IMR-90 (cell line): ENCODE measurements around the gene NTRK3. TPM values are rescaled to one million over a fixed set of nuclear protein-coding genes. Genes with fewer than 3 reads are reported as not detected.

Source experiments
- ATAC-seq: fragments of 200-7000 bp; cut with Tn5 transposase; 2 replicates; pipeline ENCODE4 v1.9.1; 2020; ENCODE audit warnings: low read depth, mild to moderate bottlenecking, moderate library complexity
- BruUV-seq: library from RNA; stranded (reverse); fragments of 400-500 nt; replicated peaks from 2 replicates; lab custom pipeline; 2021; lab: Mats Ljungman, UMichigan
- CTCF ChIA-PET: fragments of 300-600 bp; formaldehyde crosslinking; extraction: SDS; loops from one replicate; lab custom pipeline; 2021; ENCODE audit warnings: antibody characterized with exemption; lab: Yijun Ruan, JAX
- POLR2A ChIA-PET: fragments of 300-600 bp; sonication (Branson Sonifier 250); formaldehyde crosslinking; loops from one replicate; lab custom pipeline; 2022; ENCODE audit warnings: antibody characterized with exemption; ENCODE audit not compliant: unreplicated experiment; lab: Charles Lee
- DNase-seq: peaks from one replicate; pipeline ENCODE4 v3.0.0; 2013
- H2AFZ ChIP-seq: replicated peaks from 2 replicates; pipeline ENCODE3; 2013; ENCODE audit warnings: low read length, mild to moderate bottlenecking; ENCODE audit not compliant: poor library complexity
- H2AK5ac ChIP-seq: 2 replicates; pipeline ENCODE4 v1.6.1; 2013; ENCODE audit warnings: low read depth, low read length, inconsistent platforms
- H2AK9ac ChIP-seq: replicated peaks from 2 replicates; pipeline ENCODE3; 2013; ENCODE audit warnings: mild to moderate bottlenecking, low read depth, low read length, moderate library complexity; ENCODE audit not compliant: poor library complexity
- H2BK120ac ChIP-seq: 2 replicates; pipeline ENCODE4 v1.6.1; 2013; ENCODE audit warnings: low read depth, low read length, inconsistent platforms
- H2BK15ac ChIP-seq: 3 replicates; pipeline ENCODE4 v1.6.1; 2013; ENCODE audit warnings: low read depth, low read length, inconsistent platforms
- H2BK20ac ChIP-seq: 2 replicates; pipeline ENCODE4 v1.6.1; 2013; ENCODE audit warnings: low read depth, mild to moderate bottlenecking, inconsistent platforms, low read length, moderate library complexity
- H2BK5ac ChIP-seq: 2 replicates; pipeline ENCODE4 v1.6.1; 2013; ENCODE audit warnings: mild to moderate bottlenecking, low read depth, low read length, inconsistent platforms; ENCODE audit not compliant: poor library complexity, severe bottlenecking
- H3K14ac ChIP-seq: replicated peaks from 2 replicates; pipeline ENCODE4 v1.6.1; 2013; ENCODE audit warnings: low read depth, low read length, inconsistent platforms
- H3K18ac ChIP-seq: 2 replicates; pipeline ENCODE4 v1.6.1; 2013; ENCODE audit warnings: low read depth, low read length, control low read depth
- H3K23ac ChIP-seq: 2 replicates; pipeline ENCODE4 v1.6.1; 2013; ENCODE audit warnings: low read depth, low read length, inconsistent platforms
- H3K27ac ChIP-seq: 2 replicates; pipeline ENCODE4 v1.5.1; 2013; ENCODE audit warnings: mild to moderate bottlenecking, control low read depth, low read length; ENCODE audit not compliant: insufficient read depth
- H3K27me3 ChIP-seq: 2 replicates; pipeline ENCODE4 v1.6.1; 2013; ENCODE audit warnings: low read length; ENCODE audit not compliant: control insufficient read depth, insufficient read depth
- H3K36me3 ChIP-seq: 2 replicates; pipeline ENCODE4 v1.6.1; 2013; ENCODE audit warnings: low read length, mixed read lengths; ENCODE audit not compliant: control insufficient read depth, insufficient read depth
- H3K4ac ChIP-seq: 2 replicates; pipeline ENCODE4 v1.6.1; 2013; ENCODE audit warnings: low read depth, low read length, inconsistent platforms
- H3K4me1 ChIP-seq: 2 replicates; pipeline ENCODE4 v1.6.1; 2013; ENCODE audit warnings: low read length, mixed read lengths; ENCODE audit not compliant: control insufficient read depth, insufficient read depth
- H3K4me2 ChIP-seq: 2 replicates; pipeline ENCODE4 v1.6.1; 2013; ENCODE audit warnings: low read depth, mild to moderate bottlenecking, control low read depth, low read length, moderate library complexity
- H3K4me3 ChIP-seq: 2 replicates; pipeline ENCODE4 v1.5.1; 2013; ENCODE audit warnings: low read depth, mild to moderate bottlenecking, control low read depth, low read length, moderate library complexity; ENCODE audit not compliant: insufficient read depth
- H3K56ac ChIP-seq: 2 replicates; pipeline ENCODE4 v1.6.1; 2013; ENCODE audit warnings: low read length, inconsistent platforms; ENCODE audit not compliant: insufficient read depth; ENCODE audit errors: extremely low read depth
- H3K79me1 ChIP-seq, 2 experiments: 2 replicates each; pipeline ENCODE4 v1.6.1; 2013; ENCODE audit warnings: low read length in 2 of 2, inconsistent platforms in 1 of 2, low read depth in 1 of 2
- H3K9ac ChIP-seq: 2 replicates; pipeline ENCODE4 v1.6.1; 2013; ENCODE audit warnings: low read depth, low read length, control low read depth
- H3K9me1 ChIP-seq: 2 replicates; pipeline ENCODE4 v1.6.1; 2013; ENCODE audit warnings: low read length, inconsistent platforms; ENCODE audit not compliant: insufficient read depth
- H3K9me3 ChIP-seq: 2 replicates; pipeline ENCODE4 v1.6.1; 2013; ENCODE audit warnings: low read length; ENCODE audit not compliant: control insufficient read depth, insufficient read depth
- H4K20me1 ChIP-seq: 2 replicates; pipeline ENCODE4 v1.6.1; 2013; ENCODE audit warnings: low read length, inconsistent platforms; ENCODE audit not compliant: insufficient read depth
- H4K5ac ChIP-seq: 2 replicates; pipeline ENCODE4 v1.6.1; 2013; ENCODE audit warnings: mild to moderate bottlenecking, low read depth, low read length, control low read depth
- H4K8ac ChIP-seq, 2 experiments: 2 replicates each; pipeline ENCODE4 v1.6.1; 2013; ENCODE audit warnings: low read depth in 2 of 2, low read length in 2 of 2, control low read depth in 1 of 2, inconsistent platforms in 1 of 2
- H4K91ac ChIP-seq: 2 replicates; pipeline ENCODE4 v1.6.1; 2013; ENCODE audit warnings: low read depth, low read length, inconsistent platforms; ENCODE audit not compliant: insufficient read depth
- CHD1 ChIP-seq: IDR thresholded peaks from 2 replicates; pipeline ENCODE4 v1.6.1; 2012; ENCODE audit warnings: low read depth, low read length, improper control_type of control experiment
- MAFK ChIP-seq: IDR thresholded peaks from 2 replicates; pipeline ENCODE4 v1.6.1; 2012; ENCODE audit warnings: low read depth, low read length, improper control_type of control experiment
- MAZ ChIP-seq: IDR thresholded peaks from 2 replicates; pipeline ENCODE4 v1.6.1; 2012; ENCODE audit warnings: low read depth, mild to moderate bottlenecking, low read length, improper control_type of control experiment, moderate library complexity, borderline replicate concordance
- MXI1 ChIP-seq: IDR thresholded peaks from 2 replicates; pipeline ENCODE4 v1.6.1; 2012; ENCODE audit warnings: low read depth, mild to moderate bottlenecking, low read length, moderate library complexity, borderline replicate concordance
- RAD21 ChIP-seq: IDR thresholded peaks from 2 replicates; pipeline ENCODE4 v1.6.1; 2012; ENCODE audit warnings: low read length, improper control_type of control experiment
- RCOR1 ChIP-seq: IDR thresholded peaks from 2 replicates; pipeline ENCODE4 v1.6.1; 2012; ENCODE audit warnings: mild to moderate bottlenecking, low read length, improper control_type of control experiment; ENCODE audit not compliant: insufficient replicate concordance
- WGBS, 2 experiments: methylation state at CpG; one replicate each; pipeline versions ENCODE4 v1.1.5 to v1.1.7; 2013; ENCODE audit warnings: missing lambda C conversion rate in 2 of 2; ENCODE audit not compliant: insufficient read length in 1 of 2; ENCODE audit errors: extremely low coverage in 2 of 2; 5-methylcytosine and 5-hydroxymethylcytosine counted together
- dilution Hi-C: fragments of 300-500 bp; cut with HindIII; formaldehyde crosslinking; loops from one replicate; pipeline ENCODE4 v1.14.3; 2018; ENCODE audit warnings: low sequenced_read_pairs; ENCODE audit not compliant: unreplicated experiment
- in situ Hi-C: fragments of 300-500 bp; cut with MboI; formaldehyde crosslinking; loops from 3 replicates; pipeline ENCODE4 v1.14.3; 2019; ENCODE audit warnings: low sequenced_read_pairs, inconsistent platforms, mixed read lengths
- intact Hi-C: fragments of 100-400 bp; cut with micrococcal nuclease; formaldehyde crosslinking; loops from 2 replicates; pipeline ENCODE4 v1.10.0; 2022
- polyA plus RNA-seq, 3 experiments: library from polyadenylated mRNA; depleted of rRNA; stranded (reverse); fragments of >200 nt; gene quantifications; 2 replicates each; pipeline ENCODE4 v1.2.3, GENCODE V29; 2012; ENCODE audit warnings: low replicate concordance in 1 of 3
- total RNA-seq: library from RNA; depleted of rRNA; stranded (reverse); fragments of >200 nt; gene quantifications from 2 replicates; pipeline ENCODE4 v1.2.3, GENCODE V29; 2012
- TF ChIP-seq, protein P1 (sequence below): fragments of 150-350 bp; IDR thresholded peaks from 2 replicates; pipeline ENCODE4 v1.6.1; 2016; ENCODE audit warnings: low read depth, mild to moderate bottlenecking, low read length, moderate library complexity, borderline replicate concordance
- TF ChIP-seq, protein P2 (sequence below): fragments of 150-350 bp; IDR thresholded peaks from 2 replicates; pipeline ENCODE4 v1.6.1; 2017; ENCODE audit warnings: mild to moderate bottlenecking, antibody characterized with exemption, low read length, low read depth

NTRK3 gene
- total and polyA plus RNA-seq, 2 of the 4 experiments (the other 2 are of a cell fraction) = under 0.01 to 0.15 TPM

DNA sequence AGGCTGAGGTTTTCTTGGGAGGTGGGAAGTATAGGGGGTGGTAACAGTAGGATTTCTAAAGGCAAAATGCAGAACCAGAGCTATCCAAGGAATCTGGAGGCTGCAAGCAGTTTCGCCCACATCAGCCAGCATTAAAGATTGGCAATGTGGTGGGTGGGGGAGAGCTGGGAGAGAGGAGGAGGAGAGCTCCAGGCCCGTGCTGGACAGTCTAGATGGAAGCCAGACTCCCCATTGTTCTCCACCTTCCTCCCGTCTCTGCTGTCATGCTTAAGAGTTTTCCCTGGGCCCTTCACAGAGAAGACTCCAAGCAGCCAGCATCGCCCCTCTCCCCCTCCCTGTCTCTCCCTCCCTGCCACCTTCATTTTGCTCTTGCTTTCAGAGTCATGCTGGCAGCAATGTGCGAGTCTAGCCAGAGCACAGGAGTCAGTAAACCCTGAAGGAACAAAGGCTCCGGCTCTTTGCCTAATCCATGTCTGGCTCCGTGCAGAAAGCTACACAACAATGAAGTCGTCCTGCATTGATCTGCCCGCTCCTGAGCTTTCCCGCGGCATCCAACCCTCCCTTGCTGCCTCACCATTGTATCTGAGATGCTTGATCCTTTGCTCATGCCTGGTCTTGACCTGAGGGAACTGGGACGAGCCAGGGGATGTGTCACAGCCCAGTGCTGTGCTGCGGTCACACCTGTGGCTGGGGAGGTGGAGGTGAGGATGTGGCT, 282.9 kb downstream of the NTRK3 start:
- no peak overlapping the region for H3K4me3 ChIP-seq
- peaks cover 34% of the 10 kb centered on the region for H3K9me3 ChIP-seq
- H2BK15ac ChIP-seq = no peak overlapping the region
- WGBS, 2 experiments = no CpG with 5 or more reads among the region's 13 CpGs
- H4K91ac ChIP-seq = no peak overlapping the region
- H3K36me3 ChIP-seq = no peaks in the 10 kb centered on the region
- no peak overlapping the region for H4K5ac ChIP-seq
- H3K23ac ChIP-seq = no peak overlapping the region
- no peak overlapping the region for H3K4ac ChIP-seq
- no peak for DNase-seq
- no peaks in the 10 kb centered on the region for H4K20me1 ChIP-seq
- no peaks in the 10 kb centered on the region for H3K79me1 ChIP-seq
- no peak for ATAC-seq
- no peak overlapping the region for H2AK5ac ChIP-seq
- no peak overlapping the region for H2BK20ac ChIP-seq
- intact Hi-C loops = no loop called here
- ChIA-PET CTCF (no interaction called here), POLR2A (no interaction called here)
- dilution Hi-C loops = no loop called here
- H2BK120ac ChIP-seq = no peak overlapping the region
- H3K18ac ChIP-seq = no peak overlapping the region
- no peak overlapping the region for H3K4me2 ChIP-seq
- H3K56ac ChIP-seq = no peak overlapping the region
- no peak overlapping the region for H3K27ac ChIP-seq
- no peak overlapping the region for H2AK9ac ChIP-seq
- no peak overlapping the region for H2AFZ ChIP-seq
- BruUV-seq = no TSS peak
- no peaks in the 10 kb centered on the region for H3K4me1 ChIP-seq
- in situ Hi-C loops = no loop called here
- no peak overlapping the region for H4K8ac ChIP-seq
- no peak for TF ChIP-seq MAZ
- TF ChIP-seq, protein P1, sequence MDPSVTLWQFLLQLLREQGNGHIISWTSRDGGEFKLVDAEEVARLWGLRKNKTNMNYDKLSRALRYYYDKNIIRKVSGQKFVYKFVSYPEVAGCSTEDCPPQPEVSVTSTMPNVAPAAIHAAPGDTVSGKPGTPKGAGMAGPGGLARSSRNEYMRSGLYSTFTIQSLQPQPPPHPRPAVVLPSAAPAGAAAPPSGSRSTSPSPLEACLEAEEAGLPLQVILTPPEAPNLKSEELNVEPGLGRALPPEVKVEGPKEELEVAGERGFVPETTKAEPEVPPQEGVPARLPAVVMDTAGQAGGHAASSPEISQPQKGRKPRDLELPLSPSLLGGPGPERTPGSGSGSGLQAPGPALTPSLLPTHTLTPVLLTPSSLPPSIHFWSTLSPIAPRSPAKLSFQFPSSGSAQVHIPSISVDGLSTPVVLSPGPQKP = no peak
- no peak for TF ChIP-seq MAFK
- TF ChIP-seq CHD1 = no peak
- TF ChIP-seq, protein P2, sequence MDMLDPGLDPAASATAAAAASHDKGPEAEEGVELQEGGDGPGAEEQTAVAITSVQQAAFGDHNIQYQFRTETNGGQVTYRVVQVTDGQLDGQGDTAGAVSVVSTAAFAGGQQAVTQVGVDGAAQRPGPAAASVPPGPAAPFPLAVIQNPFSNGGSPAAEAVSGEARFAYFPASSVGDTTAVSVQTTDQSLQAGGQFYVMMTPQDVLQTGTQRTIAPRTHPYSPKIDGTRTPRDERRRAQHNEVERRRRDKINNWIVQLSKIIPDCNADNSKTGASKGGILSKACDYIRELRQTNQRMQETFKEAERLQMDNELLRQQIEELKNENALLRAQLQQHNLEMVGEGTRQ = no peak
- TF ChIP-seq MXI1 = no peak
- TF ChIP-seq RAD21 = no peak
- no peak for TF ChIP-seq RCOR1
- H3K9ac ChIP-seq = no peak overlapping the region
- H3K27me3 ChIP-seq = no peaks in the 10 kb centered on the region
- H3K9me1 ChIP-seq = no peaks in the 10 kb centered on the region
- no peak overlapping the region for H3K14ac ChIP-seq
- no peak overlapping the region for H2BK5ac ChIP-seq
